Stimulated activated CD4-positive, alpha-beta T cell treated with anti-CD3 and anti-CD28 coated beads, Interleukin-4, amount 100 ng/mL, for 48 hours (primary cell): ENCODE data around the gene MKNK1.

ENCODE experiments used
- DNase-seq, 2 donors: peaks; one replicate each; pipeline ENCODE4 v3.0.0-alpha.2; 2020; ENCODE audit warnings: low read depth in 2 of 2

Gene MKNK1

GRCh38 chr1:46558141-46558963 is 45.7 kb downstream of the MKNK1 start:
- no peak for DNase-seq

GRCh38 chr1:46557403-46557802 is 46.7 kb downstream of the MKNK1 start:
- DNase-seq = no peak

GRCh38 chr1:46556822-46557221 is 47.2 kb downstream of the MKNK1 start:
- no peak for DNase-seq

GRCh38 chr1:46555826-46556619 is 48.0 kb downstream of the MKNK1 start:
- no peak for DNase-seq

- no peak for DNase-seq
Observed at GRCh38 chr1:46554597-46555381, 49.3 kb downstream of the MKNK1 start.

GRCh38 chr1:46554236-46554596 is 49.9 kb downstream of the MKNK1 start:
- DNase-seq = no peak

GRCh38 chr1:46553506-46553905 is 50.6 kb downstream of the MKNK1 start:
- DNase-seq = no peak

- DNase-seq = no peak
Observed at GRCh38 chr1:46552357-46553237, 51.5 kb downstream of the MKNK1 start.

- no peak for DNase-seq
Observed at GRCh38 chr1:46551597-46552095, 52.4 kb downstream of the MKNK1 start, which contains the start of gene KNCN. KNCN (minus strand) TSS chr1:46551647; CDS start chr1:46551215, 432 bp downstream.

GRCh38 chr1:46550751-46551231 is 53.3 kb downstream of the MKNK1 start:
- DNase-seq = no peak

- no peak for DNase-seq
Observed at GRCh38 chr1:46549697-46550681, 54.1 kb downstream of the MKNK1 start.

GRCh38 chr1:46547481-46548383 is 56.3 kb downstream of the MKNK1 start:
- DNase-seq = no peak

GRCh38 chr1:46546210-46546609 is 57.9 kb downstream of the MKNK1 start:
- no peak for DNase-seq

GRCh38 chr1:46545784-46546183 is 58.3 kb downstream of the MKNK1 start:
- DNase-seq = no peak

GRCh38 chr1:46544561-46545240 is 59.4 kb downstream of the MKNK1 start:
- DNase-seq = no peak

GRCh38 chr1:46543761-46544560 is 60.1 kb downstream of the MKNK1 start:
- DNase-seq = no peak

- no peak for DNase-seq
Observed at GRCh38 chr1:46543382-46543760, 60.7 kb downstream of the MKNK1 start.
